SK-N-SH treated with all-trans-retinoic acid at 6 μM for 48 hours (cell line): Measurements from ENCODE around the gene SLC7A4.
A peak's percentile ranks its signal among the peaks of the same experiment; 100 is the strongest.

Experiments
- ATAC-seq: fragments of 200-7000 bp; cut with Tn5 transposase; 3 replicates; pipeline ENCODE4 v1.9.1; 2020; ENCODE audit warnings: mild to moderate bottlenecking, moderate library complexity
- ARNTL ChIP-seq: fragments of 450-650 bp; formaldehyde crosslinking; IDR thresholded peaks from 2 replicates; pipeline ENCODE4 v1.5.0; 2020; ENCODE audit warnings: low read depth, mild to moderate bottlenecking, moderate library complexity, borderline replicate concordance
- ESRRG ChIP-seq: fragments of 250-450 bp; sonication (Bioruptor Pico); IDR thresholded peaks from 2 replicates; pipeline ENCODE4 v1.6.1; 2021; ENCODE audit warnings: mild to moderate bottlenecking
- GLIS3 ChIP-seq: fragments of 250-450 bp; sonication (Bioruptor Pico); IDR thresholded peaks from 2 replicates; pipeline ENCODE4 v1.5.0; 2020; ENCODE audit warnings: mild to moderate bottlenecking, moderate library complexity
- ISL1 ChIP-seq: fragments of 250-450 bp; sonication (Bioruptor Pico); IDR thresholded peaks from 2 replicates; pipeline ENCODE4 v2.1.2; 2022; ENCODE audit warnings: mild to moderate bottlenecking, moderate library complexity
- OSR1 ChIP-seq: fragments of 250-450 bp; sonication (Bioruptor Pico); IDR thresholded peaks from 2 replicates; pipeline ENCODE4 v1.8.0; 2022; ENCODE audit warnings: moderate library complexity, mild to moderate bottlenecking, inconsistent platforms
- PPARA ChIP-seq: fragments of 250-450 bp; sonication (Bioruptor Pico); IDR thresholded peaks from 2 replicates; pipeline ENCODE4 v1.5.0; 2020; ENCODE audit warnings: mild to moderate bottlenecking, borderline replicate concordance
- RARB ChIP-seq: fragments of 250-450 bp; sonication (Bioruptor Pico); IDR thresholded peaks from 2 replicates; pipeline ENCODE4 v1.8.0; 2021; ENCODE audit warnings: mild to moderate bottlenecking, moderate library complexity
- SNAI2 ChIP-seq: fragments of 250-450 bp; sonication (Bioruptor Pico); IDR thresholded peaks from 2 replicates; pipeline ENCODE4 v1.5.0; 2020; ENCODE audit warnings: mild to moderate bottlenecking, moderate library complexity
- TCF4 ChIP-seq: fragments of 250-450 bp; sonication (Bioruptor Pico); IDR thresholded peaks from 2 replicates; pipeline ENCODE4 v1.8.0; 2021; ENCODE audit warnings: mild to moderate bottlenecking, moderate library complexity, borderline replicate concordance
- TOX ChIP-seq: fragments of 250-450 bp; sonication (Bioruptor Pico); IDR thresholded peaks from 2 replicates; pipeline ENCODE4 v1.8.0; 2021; ENCODE audit warnings: mild to moderate bottlenecking, moderate library complexity, borderline replicate concordance
- ZFP3 ChIP-seq: fragments of 250-450 bp; sonication (Bioruptor Pico); IDR thresholded peaks from 2 replicates; pipeline ENCODE4 v1.5.0; 2020; ENCODE audit warnings: mild to moderate bottlenecking, moderate library complexity
- ZFP30 ChIP-seq: fragments of 450-650 bp; formaldehyde crosslinking; IDR thresholded peaks from 2 replicates; pipeline ENCODE4 v1.5.0; 2022; ENCODE audit warnings: mild to moderate bottlenecking, moderate library complexity
- ZNF565 ChIP-seq: fragments of 450-650 bp; formaldehyde crosslinking; conservative IDR thresholded peaks from 2 replicates; pipeline ENCODE4 v1.5.0; 2020; ENCODE audit warnings: low read depth, mild to moderate bottlenecking, moderate library complexity
- ZNF70 ChIP-seq: fragments of 450-650 bp; formaldehyde crosslinking; IDR thresholded peaks from 2 replicates; pipeline ENCODE4 v1.5.0; 2020; ENCODE audit warnings: mild to moderate bottlenecking, moderate library complexity
- ZNF8 ChIP-seq: fragments of 450-650 bp; formaldehyde crosslinking; IDR thresholded peaks from 2 replicates; pipeline ENCODE4 v1.5.0; 2020; ENCODE audit warnings: mild to moderate bottlenecking, moderate library complexity
- TF ChIP-seq, protein P1 (sequence below): fragments of 250-450 bp; sonication (Bioruptor Pico); IDR thresholded peaks from 2 replicates; pipeline ENCODE4 v1.8.0; 2020; ENCODE audit warnings: mild to moderate bottlenecking, moderate library complexity, borderline replicate concordance
- TF ChIP-seq, protein P2 (sequence below): fragments of 250-450 bp; sonication (Bioruptor Pico); IDR thresholded peaks from 2 replicates; pipeline ENCODE4 v1.5.0; 2020; ENCODE audit warnings: mild to moderate bottlenecking, moderate library complexity

SLC7A4 gene

DNA sequence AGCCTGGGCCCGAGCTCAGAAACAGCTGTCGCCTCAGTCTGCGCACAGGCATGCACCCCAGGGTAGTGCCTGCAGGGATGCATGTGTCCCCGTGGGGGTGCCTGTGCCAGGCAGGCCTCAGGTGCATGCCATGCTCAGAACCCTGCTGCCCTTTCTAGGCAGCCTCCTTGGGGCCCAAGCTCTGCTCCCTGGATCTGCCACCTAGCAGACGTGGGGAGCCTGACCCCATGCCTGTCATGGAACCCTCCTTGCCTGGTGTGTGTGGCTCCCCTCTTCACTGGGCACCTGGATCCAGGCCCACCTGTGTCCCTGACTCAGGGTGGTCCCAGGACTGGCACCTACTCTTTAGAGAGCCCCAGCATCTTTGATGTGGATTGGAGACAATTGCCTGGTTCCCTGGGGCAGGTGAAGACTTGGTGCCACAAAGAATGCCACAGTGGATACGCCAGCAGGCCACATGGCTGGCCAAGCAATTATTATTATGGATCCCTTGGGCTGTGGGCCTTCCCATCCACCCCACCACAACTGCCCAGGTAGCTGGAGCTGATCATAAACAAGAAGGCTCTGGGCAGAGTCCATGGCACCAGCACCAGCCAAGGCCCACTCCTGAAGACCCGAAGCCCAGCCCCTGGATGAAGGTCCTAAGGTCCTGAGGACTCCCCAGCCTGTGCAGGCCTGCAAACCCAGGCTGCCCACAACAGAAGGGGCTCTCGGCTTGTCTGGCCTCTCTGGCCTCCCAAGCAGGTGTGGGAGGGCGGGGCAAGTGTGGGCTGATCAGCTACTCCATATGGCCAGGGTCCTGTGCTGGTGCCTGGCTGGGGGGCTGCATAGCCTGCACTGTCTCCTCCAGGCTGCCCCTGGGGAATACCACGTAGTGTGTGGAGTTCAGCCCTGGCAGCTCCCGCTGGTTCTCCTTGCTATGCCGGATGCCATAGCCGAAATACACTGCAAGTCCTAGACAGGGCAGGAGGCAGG lies 3.8 kb downstream of the SLC7A4 start (continued):
- TF ChIP-seq, protein P1, sequence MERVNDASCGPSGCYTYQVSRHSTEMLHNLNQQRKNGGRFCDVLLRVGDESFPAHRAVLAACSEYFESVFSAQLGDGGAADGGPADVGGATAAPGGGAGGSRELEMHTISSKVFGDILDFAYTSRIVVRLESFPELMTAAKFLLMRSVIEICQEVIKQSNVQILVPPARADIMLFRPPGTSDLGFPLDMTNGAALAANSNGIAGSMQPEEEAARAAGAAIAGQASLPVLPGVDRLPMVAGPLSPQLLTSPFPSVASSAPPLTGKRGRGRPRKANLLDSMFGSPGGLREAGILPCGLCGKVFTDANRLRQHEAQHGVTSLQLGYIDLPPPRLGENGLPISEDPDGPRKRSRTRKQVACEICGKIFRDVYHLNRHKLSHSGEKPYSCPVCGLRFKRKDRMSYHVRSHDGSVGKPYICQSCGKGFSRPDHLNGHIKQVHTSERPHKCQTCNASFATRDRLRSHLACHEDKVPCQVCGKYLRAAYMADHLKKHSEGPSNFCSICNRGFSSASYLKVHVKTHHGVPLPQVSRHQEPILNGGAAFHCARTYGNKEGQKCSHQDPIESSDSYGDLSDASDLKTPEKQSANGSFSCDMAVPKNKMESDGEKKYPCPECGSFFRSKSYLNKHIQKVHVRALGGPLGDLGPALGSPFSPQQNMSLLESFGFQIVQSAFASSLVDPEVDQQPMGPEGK (CRISPR knock-in tag), result no peak

DNA sequence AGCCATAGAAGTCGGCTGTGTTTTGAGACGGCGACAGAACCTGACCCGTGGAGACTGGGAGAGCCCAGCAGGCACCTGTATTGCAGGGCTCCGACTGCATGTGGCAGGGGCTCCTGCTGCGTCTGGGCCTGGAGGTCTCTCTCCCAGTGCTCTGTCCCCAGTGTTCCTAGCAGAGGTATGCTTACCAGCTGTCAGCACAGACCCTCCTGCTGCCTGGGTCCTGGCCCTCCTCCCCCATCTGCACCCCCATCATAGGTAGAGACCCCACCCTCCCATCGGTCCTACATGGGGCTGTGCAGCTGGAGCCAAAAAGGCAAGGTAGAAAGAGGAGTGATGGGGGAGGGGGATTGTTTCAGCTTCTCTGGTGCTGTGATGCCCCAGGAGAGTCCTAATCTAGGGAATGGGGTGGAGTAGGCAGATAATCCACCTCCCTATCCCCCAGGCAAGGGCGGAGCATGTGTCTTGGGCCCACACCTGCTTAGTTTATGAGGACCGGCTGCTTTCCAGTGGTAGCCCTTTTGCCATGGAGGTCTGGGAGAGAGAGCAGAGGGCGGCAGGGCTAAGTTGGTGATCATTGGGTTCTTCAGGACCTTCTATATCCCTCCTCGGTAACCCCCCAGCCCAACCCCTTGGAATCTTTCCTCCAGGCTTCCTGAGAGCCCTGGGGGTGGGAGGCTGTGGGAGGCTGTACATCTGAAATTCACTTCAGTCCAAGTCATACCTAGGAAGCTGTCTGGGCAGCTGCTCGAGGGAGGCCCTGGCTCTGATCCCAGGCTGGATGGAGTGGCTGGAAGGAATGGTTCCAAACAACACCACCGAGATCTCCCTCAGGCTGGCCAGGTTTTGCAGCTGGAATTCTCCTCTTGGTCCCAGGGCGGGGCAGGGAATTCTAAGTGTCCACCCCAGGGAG lies 5.3 kb downstream of the SLC7A4 start:
- TF ChIP-seq TCF4 (CRISPR knock-in tag) (no peak), TOX (no peak), PPARA (no peak)
- ATAC-seq, result peak; percentile 61; the same call in 2 of the 3 replicates

DNA sequence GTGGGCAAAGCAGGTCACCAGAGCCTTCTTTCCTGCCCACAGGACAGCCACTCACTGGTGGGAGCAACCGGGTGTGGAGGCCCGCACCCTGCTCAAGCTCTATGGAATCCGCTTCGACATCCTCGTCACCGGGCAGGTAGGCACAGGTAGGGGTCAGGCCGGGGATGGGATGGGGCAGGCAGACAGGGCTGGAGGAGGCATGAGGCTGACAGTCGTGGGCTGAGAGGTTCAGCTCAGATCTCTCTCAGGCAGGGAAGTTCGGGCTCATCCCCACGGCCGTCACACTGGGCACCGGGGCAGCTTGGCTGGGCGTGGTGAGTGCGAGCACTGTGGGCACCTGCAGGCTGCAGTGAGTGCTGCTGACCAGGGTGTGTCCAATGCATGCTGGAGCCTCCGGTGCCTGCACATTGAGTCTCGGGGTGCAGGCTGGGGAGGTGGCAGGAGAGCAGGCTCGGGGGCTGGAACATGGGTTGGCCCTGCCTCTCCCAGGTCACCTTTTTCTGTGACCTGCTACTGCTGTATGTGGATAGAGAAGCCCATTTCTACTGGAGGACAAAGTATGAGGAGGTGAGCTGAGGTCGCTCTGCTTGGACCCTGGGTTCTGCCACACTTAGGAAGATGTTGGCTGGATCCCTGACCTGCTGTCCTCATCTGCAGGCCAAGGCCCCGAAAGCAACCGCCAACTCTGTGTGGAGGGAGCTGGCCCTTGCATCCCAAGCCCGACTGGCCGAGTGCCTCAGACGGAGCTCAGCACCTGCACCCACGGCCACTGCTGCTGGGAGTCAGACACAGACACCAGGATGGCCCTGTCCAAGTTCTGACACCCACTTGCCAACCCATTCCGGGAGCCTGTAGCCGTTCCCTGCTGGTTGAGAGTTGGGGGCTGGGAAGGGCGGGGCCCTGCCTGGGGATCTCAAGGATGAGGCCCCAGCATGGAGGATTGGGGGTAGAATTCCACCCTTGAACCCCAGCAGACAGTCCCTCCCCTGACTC lies 6.3 kb downstream of the SLC7A4 start:
- ATAC-seq, result no peak
- TF ChIP-seq ESRRG (CRISPR knock-in tag), result no peak
- TF ChIP-seq ZNF565 (CRISPR knock-in tag), result no peak
- no peak for TF ChIP-seq TOX
- TF ChIP-seq ZNF70 (CRISPR knock-in tag), result no peak
- no peak for TF ChIP-seq ZNF8
- no peak for TF ChIP-seq ZFP30 (CRISPR knock-in tag)
- TF ChIP-seq ISL1 (CRISPR knock-in tag), result no peak
- TF ChIP-seq ZFP3 (CRISPR knock-in tag), result no peak
- no peak for TF ChIP-seq RARB (CRISPR knock-in tag)
- TF ChIP-seq, protein P1 (CRISPR knock-in tag), result no peak
- TF ChIP-seq PPARA, result no peak
- no peak for TF ChIP-seq GLIS3 (CRISPR knock-in tag)
- no peak for TF ChIP-seq ARNTL (CRISPR knock-in tag)
- no peak for TF ChIP-seq OSR1 (CRISPR knock-in tag)
- TF ChIP-seq SNAI2, result no peak
- TF ChIP-seq, protein P2, sequence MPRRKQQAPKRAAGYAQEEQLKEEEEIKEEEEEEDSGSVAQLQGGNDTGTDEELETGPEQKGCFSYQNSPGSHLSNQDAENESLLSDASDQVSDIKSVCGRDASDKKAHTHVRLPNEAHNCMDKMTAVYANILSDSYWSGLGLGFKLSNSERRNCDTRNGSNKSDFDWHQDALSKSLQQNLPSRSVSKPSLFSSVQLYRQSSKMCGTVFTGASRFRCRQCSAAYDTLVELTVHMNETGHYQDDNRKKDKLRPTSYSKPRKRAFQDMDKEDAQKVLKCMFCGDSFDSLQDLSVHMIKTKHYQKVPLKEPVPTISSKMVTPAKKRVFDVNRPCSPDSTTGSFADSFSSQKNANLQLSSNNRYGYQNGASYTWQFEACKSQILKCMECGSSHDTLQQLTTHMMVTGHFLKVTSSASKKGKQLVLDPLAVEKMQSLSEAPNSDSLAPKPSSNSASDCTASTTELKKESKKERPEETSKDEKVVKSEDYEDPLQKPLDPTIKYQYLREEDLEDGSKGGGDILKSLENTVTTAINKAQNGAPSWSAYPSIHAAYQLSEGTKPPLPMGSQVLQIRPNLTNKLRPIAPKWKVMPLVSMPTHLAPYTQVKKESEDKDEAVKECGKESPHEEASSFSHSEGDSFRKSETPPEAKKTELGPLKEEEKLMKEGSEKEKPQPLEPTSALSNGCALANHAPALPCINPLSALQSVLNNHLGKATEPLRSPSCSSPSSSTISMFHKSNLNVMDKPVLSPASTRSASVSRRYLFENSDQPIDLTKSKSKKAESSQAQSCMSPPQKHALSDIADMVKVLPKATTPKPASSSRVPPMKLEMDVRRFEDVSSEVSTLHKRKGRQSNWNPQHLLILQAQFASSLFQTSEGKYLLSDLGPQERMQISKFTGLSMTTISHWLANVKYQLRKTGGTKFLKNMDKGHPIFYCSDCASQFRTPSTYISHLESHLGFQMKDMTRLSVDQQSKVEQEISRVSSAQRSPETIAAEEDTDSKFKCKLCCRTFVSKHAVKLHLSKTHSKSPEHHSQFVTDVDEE (CRISPR knock-in tag), result no peak

DNA sequence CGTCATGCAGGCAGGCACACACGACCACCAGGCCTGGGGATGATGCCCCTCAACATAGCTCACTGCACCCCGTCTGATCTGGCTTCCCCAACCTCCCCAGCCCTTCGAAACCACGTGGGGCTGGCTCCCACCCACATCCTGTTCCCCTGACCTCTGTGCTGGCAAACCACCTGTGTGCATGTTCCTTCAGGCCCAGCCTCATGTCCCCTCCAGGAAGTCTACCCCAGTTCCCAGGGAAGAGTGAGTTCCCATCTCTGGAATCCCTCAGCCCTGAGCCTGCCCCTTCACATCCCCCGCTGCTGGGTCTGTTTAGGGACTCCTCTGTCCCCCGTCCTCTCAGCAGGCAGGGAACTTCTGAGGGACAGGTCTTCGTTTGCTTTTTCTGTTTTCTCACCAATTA lies 7.1 kb downstream of the SLC7A4 start:
- no peak for TF ChIP-seq ZNF565 (CRISPR knock-in tag)
- no peak for TF ChIP-seq TOX
- TF ChIP-seq ESRRG (CRISPR knock-in tag), result no peak
- TF ChIP-seq, protein P1 (CRISPR knock-in tag), result no peak
- no peak for TF ChIP-seq ZNF70 (CRISPR knock-in tag)
- ATAC-seq, result no peak
